Putamen (tissue), 1 donor: ENCODE data around the gene ZNF177.
"Not testable (repeated sequence)": the region's sequence is repeated elsewhere in the genome, so short reads cannot be mapped to it uniquely, and the experiment has no call there.

ENCODE experiments used
- DNase-seq: peaks from one replicate; pipeline ENCODE4 v3.0.0-alpha.2; 2016; ENCODE audit warnings: low spot score

Gene ZNF177

GRCh38 chr19:9362905-9363304 is at the start of gene ZNF177:
Gene ZNF177 (plus strand): TSS chr19:9363013. CDS start chr19:9378312, 15,299 bp downstream.
- DNase-seq = peak; percentile 2

GRCh38 chr19:9313756-9314155 is 49.1 kb upstream of the ZNF177 start:
- DNase-seq = no peak

- DNase-seq = no peak
Measured at GRCh38 chr19:9321338-9321737, 41.5 kb upstream of the ZNF177 start.

GRCh38 chr19:9321756-9322155 is 41.1 kb upstream of the ZNF177 start:
- not testable (repeated sequence) for DNase-seq

- DNase-seq = not testable (repeated sequence)
Measured at GRCh38 chr19:9322201-9322600, 40.6 kb upstream of the ZNF177 start.

GRCh38 chr19:9323557-9323918 is 39.3 kb upstream of the ZNF177 start:
- DNase-seq = peak; percentile 86

- DNase-seq = peak; percentile 89
Measured at GRCh38 chr19:9323919-9324583, 38.8 kb upstream of the ZNF177 start, which contains the start of gene ZNF559. Gene ZNF559 (plus strand): TSS chr19:9324179. CDS start chr19:9338550, 14,371 bp downstream.

- DNase-seq = no peak
Measured at GRCh38 chr19:9324584-9324962, 38.2 kb upstream of the ZNF177 start.

- DNase-seq = no peak
Measured at GRCh38 chr19:9329999-9330398, 32.8 kb upstream of the ZNF177 start.

GRCh38 chr19:9342610-9343304 is 20.1 kb upstream of the ZNF177 start:
- DNase-seq = no peak

- DNase-seq = no peak
Measured at GRCh38 chr19:9345005-9345404, 17.8 kb upstream of the ZNF177 start.

- no peak for DNase-seq
Measured at GRCh38 chr19:9348253-9348652, 14.6 kb upstream of the ZNF177 start.

- no peak for DNase-seq
Measured at GRCh38 chr19:9348671-9349070, 14.1 kb upstream of the ZNF177 start.

- DNase-seq = no peak
Measured at GRCh38 chr19:9352505-9352904, 10.3 kb upstream of the ZNF177 start.

- DNase-seq = no peak
Measured at GRCh38 chr19:9353011-9353410, 9.8 kb upstream of the ZNF177 start.

GRCh38 chr19:9354651-9355050 is 8.2 kb upstream of the ZNF177 start:
- no peak for DNase-seq

GRCh38 chr19:9370738-9371619 is 8.2 kb downstream of the ZNF177 start:
- no peak for DNase-seq

- DNase-seq = no peak
Measured at GRCh38 chr19:9381361-9381785, 18.6 kb downstream of the ZNF177 start.

- peak; percentile 56 for DNase-seq
Measured at GRCh38 chr19:9406798-9407352, 44.1 kb downstream of the ZNF177 start.

- no peak for DNase-seq
Measured at GRCh38 chr19:9407827-9408226, 45.0 kb downstream of the ZNF177 start.

GRCh38 chr19:9413240-9413954 is 50.6 kb downstream of the ZNF177 start:
- no peak for DNase-seq

- no peak for DNase-seq
Measured at GRCh38 chr19:9427941-9428340, 65.1 kb downstream of the ZNF177 start.
